ENCODE results near the gene ZNF17. TPM values are rescaled to one million over a fixed set of nuclear protein-coding genes. Genes with fewer than 3 reads are reported as not detected.
A peak's percentile ranks its signal among the peaks of the same experiment; 100 is the strongest.

The ZNF17 gene
- total and polyA plus RNA-seq, 2 of the 8 experiments (the other 6 are each of a cell fraction or from before 2014, with no cell fraction given): 3.8 to 10.2 TPM

DNA sequence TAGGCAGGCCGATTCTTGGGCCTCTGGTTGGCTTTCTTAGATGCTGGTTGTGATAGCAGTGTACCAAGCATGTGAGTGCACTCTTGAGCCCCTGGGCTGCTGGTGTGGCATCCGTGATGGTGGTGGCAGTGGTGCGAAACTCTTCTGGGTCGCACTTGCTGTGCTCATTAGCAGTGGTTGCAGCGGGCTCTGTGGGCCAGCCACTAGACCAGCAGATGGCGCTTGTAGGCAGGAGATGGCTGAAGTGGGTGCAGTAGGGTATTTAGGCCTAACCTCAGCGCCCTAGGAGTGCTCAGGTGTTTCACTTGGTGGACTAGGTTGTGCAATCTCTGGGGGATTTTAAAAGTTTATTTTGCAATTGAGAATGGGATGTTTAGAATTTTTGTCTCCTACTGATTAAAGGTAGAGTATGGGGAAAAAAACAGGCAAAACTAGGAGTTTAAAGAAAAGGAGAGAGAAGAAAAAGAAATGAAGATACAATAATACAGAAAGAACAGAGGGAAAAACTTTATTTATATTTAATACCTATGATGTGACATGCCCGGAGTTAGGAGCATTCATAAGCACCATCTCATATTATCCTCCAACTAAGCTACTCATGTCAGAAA lies 4.3 kb upstream of the ZNF17 start:
- H3K4me3 ChIP-seq (ENCODE audit: extremely low read depth in 1 of 4, insufficient read depth in 2 of 4, low read depth in 3 of 4, low read length in 4 of 4): no peak overlapping the region
- no peak overlapping the region for H2BK20ac ChIP-seq (ENCODE audit: low read length)
- H4K8ac ChIP-seq (ENCODE audit: extremely low read depth, insufficient read depth, low read length): no peak overlapping the region
- ChIA-PET POLR2A (ENCODE audit: partially characterized antibody) (interaction anchor here (1.5 kb wide), 1 partner anchor 29 kb away, joined by 13 read pairs; the partner anchor contains the start of gene ZNF749), CTCF (ENCODE audit: partially characterized antibody) (interaction anchor here (0.6 to 2.3 kb wide), 26 partner anchors 8 to 862 kb away, joined by 3 to 10 read pairs (median 3); partner anchors contain the start of genes ZNF419, ZNF548, ZNF749 and ZNF772)
- peaks cover 4% of the 10 kb centered on the region; the same call in 1 of the 2 replicates for H3K23me2 ChIP-seq (ENCODE audit: low read depth, low read length)
- no peaks in the 10 kb centered on the region; the same call in 1 of the 2 replicates for H3K79me1 ChIP-seq (ENCODE audit: low read depth, low read length)
- no peak overlapping the region for H4K5ac ChIP-seq (ENCODE audit: insufficient read length, low read depth, low read length)
- peak overlapping the region in 1 of 2 experiments; percentile 14; a peak in 1 of 4 replicates for H3K4me2 ChIP-seq (ENCODE audit: insufficient read depth in 1 of 2, low read depth in 2 of 2, low read length in 2 of 2)
- no peaks in the 10 kb centered on the region; a peak in 1 of 7 replicates for H3K27me3 ChIP-seq (replicated peaks in 1 of 4; ENCODE audit: control insufficient read depth in 3 of 4, extremely low read depth in 1 of 4, insufficient read depth in 3 of 4, low read length in 3 of 4)
- no peak overlapping the region for H3K18ac ChIP-seq (ENCODE audit: extremely low read depth, low read length)
- H3K14ac ChIP-seq (ENCODE audit: insufficient read length): no peak overlapping the region
- H2AK5ac ChIP-seq (ENCODE audit: low read depth, low read length): no peak overlapping the region
- H2BK120ac ChIP-seq (replicated peaks; ENCODE audit: low read depth, low read length): no peak overlapping the region
- no peak overlapping the region for H2BK12ac ChIP-seq (ENCODE audit: low read depth, low read length)
- DNase-seq (ENCODE audit: low read depth in 1 of 2, low spot score in 2 of 2) (peak; percentile 44 to 88), FAIRE-seq (peak; percentile 83)
- H3K9me3 ChIP-seq (ENCODE audit: insufficient read depth in 2 of 2, low read depth in 1 of 2, low read length in 1 of 2): no peaks in the 10 kb centered on the region
- peaks cover 0 to under 1% of the 10 kb centered on the region in 2 experiments for H4K20me1 ChIP-seq (replicated peaks in 1 of 2; ENCODE audit: control insufficient read depth in 1 of 2, insufficient read depth in 2 of 2, low read length in 2 of 2)
- no peak overlapping the region for H4K91ac ChIP-seq (replicated peaks; ENCODE audit: insufficient read length, low read length)
- no peak overlapping the region for H2BK5ac ChIP-seq (ENCODE audit: low read depth, low read length)
- H2AFZ ChIP-seq (ENCODE audit: low read length): peak overlapping the region; percentile 99
- H3K36me3 ChIP-seq (ENCODE audit: control insufficient read depth in 2 of 4, insufficient read depth in 4 of 4, low read length in 3 of 4): no peaks in the 10 kb centered on the region
- peaks cover 0 to 5% of the 10 kb centered on the region in 2 experiments; a peak in 2 of 4 replicates for H3K79me2 ChIP-seq (ENCODE audit: control insufficient read depth in 1 of 2, insufficient read depth in 2 of 2, low read length in 2 of 2)
- H3K4ac ChIP-seq (replicated peaks; ENCODE audit: insufficient read length, low read depth, low read length): no peak overlapping the region
- H2BK15ac ChIP-seq (ENCODE audit: low read length): no peak overlapping the region
- peaks cover 0 to 3% (median 0%) of the 10 kb centered on the region in 4 experiments; a peak in 1 of 7 replicates for H3K4me1 ChIP-seq (replicated peaks in 1 of 4; ENCODE audit: control insufficient read depth in 3 of 4, insufficient read depth in 4 of 4, low read length in 3 of 4)
- WGBS, 2 experiments (ENCODE audit: extremely low coverage in 1 of 2, insufficient coverage in 1 of 2, insufficient read length in 1 of 2, insufficient replicate concordance in 2 of 2, low coverage in 1 of 2, low lambda C conversion rate in 2 of 2, missing lambda C conversion rate in 1 of 2): 20% methylated on average over 8 of the region's 8 CpGs; no CpG with 5 or more reads in 1 of the 2 experiments
- no peak overlapping the region for H3K56ac ChIP-seq (replicated peaks; ENCODE audit: insufficient read length, low read depth, low read length)
- H3K27ac ChIP-seq (ENCODE audit: low read depth, low read length): no peak overlapping the region
- no peak overlapping the region for H3K23ac ChIP-seq (ENCODE audit: insufficient read length)
- H3K9ac ChIP-seq (replicated peaks in 1 of 4; ENCODE audit: extremely low read depth in 1 of 4, low read depth in 3 of 4, low read length in 3 of 4): no peak overlapping the region
- TF ChIP-seq CHD2 (IDR thresholded peaks at IDR 0.05; ENCODE audit: low read length): no peak
- no peak for TF ChIP-seq PHF8 (conservative IDR thresholded peaks at IDR 0.05; ENCODE audit: low read depth, low read length)
- no peak for TF ChIP-seq SP1 (IDR thresholded peaks at IDR 0.05; ENCODE audit: low read depth, low read length)
- TF ChIP-seq CBX8 (IDR thresholded peaks at IDR 0.05; ENCODE audit: borderline replicate concordance, low read depth, low read length): no peak
- TF ChIP-seq, protein P1, sequence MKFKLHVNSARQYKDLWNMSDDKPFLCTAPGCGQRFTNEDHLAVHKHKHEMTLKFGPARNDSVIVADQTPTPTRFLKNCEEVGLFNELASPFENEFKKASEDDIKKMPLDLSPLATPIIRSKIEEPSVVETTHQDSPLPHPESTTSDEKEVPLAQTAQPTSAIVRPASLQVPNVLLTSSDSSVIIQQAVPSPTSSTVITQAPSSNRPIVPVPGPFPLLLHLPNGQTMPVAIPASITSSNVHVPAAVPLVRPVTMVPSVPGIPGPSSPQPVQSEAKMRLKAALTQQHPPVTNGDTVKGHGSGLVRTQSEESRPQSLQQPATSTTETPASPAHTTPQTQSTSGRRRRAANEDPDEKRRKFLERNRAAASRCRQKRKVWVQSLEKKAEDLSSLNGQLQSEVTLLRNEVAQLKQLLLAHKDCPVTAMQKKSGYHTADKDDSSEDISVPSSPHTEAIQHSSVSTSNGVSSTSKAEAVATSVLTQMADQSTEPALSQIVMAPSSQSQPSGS (IDR thresholded peaks at IDR 0.05; ENCODE audit: low read length): no peak
- TF ChIP-seq, protein P2, sequence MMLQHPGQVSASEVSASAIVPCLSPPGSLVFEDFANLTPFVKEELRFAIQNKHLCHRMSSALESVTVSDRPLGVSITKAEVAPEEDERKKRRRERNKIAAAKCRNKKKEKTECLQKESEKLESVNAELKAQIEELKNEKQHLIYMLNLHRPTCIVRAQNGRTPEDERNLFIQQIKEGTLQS (IDR thresholded peaks at IDR 0.05; ENCODE audit: insufficient read depth, low read depth, low read length): no peak
- TF ChIP-seq POLR2A (IDR thresholded peaks at IDR 0.05; ENCODE audit: control extremely low read depth in 1 of 2, low read depth in 2 of 2, low read length in 2 of 2): no peak
- TF ChIP-seq TBP (IDR thresholded peaks at IDR 0.05; ENCODE audit: low read depth, low read length): 0 out of 2 replicates have a peak, but pooled peaks have one; percentile 16
- no peak for TF ChIP-seq JUND (IDR thresholded peaks at IDR 0.05; ENCODE audit: low read length)
- no peak for TF ChIP-seq GTF2F1 (IDR thresholded peaks at IDR 0.05; ENCODE audit: borderline replicate concordance, low read depth, low read length)
